ENCODE measurements around the gene METTL2A. TPM values are rescaled to one million over a fixed set of nuclear protein-coding genes. Genes with fewer than 3 reads are reported as not detected.
"Not testable (repeated sequence)": the region's sequence is repeated elsewhere in the genome, so short reads cannot be mapped to it uniquely, and the experiment has no call there.

METTL2A gene
- total and polyA plus RNA-seq, 10 of the 15 experiments (the other 5 are each of a cell fraction or from before 2014, with no cell fraction given), result 19.7 to 34.0 (median 25.3) TPM

GRCh38 chr17:62454111-62454510, 30.4 kb downstream of the METTL2A start:
- FAIRE-seq (peak; percentile 75), ATAC-seq (peak; percentile 67), DNase-seq (ENCODE audit: low read depth, low spot score) (peak; percentile 71)
- peak overlapping the region; percentile 89 for H3K27ac ChIP-seq (ENCODE audit: control insufficient read depth, insufficient read depth)
- H3K79me2 ChIP-seq (ENCODE audit: control insufficient read depth, insufficient read depth, low read length); intact Hi-C loops (cut with micrococcal nuclease; ENCODE audit: unreplicated experiment); H3K27me3 ChIP-seq (replicated peaks in 1 of 2; ENCODE audit: control insufficient read depth in 2 of 2, insufficient read depth in 2 of 2, low read length in 1 of 2); POLR2A ChIA-PET; H3K9me3 ChIP-seq (replicated peaks; ENCODE audit: control insufficient read depth, insufficient read depth, low read length); H3K36me3 ChIP-seq (ENCODE audit: control insufficient read depth in 2 of 2, insufficient read depth in 2 of 2, low read length in 1 of 2); H4K20me1 ChIP-seq (ENCODE audit: control insufficient read depth, insufficient read depth); in situ Hi-C loops (cut with MboI); BruUV-seq (replicated peaks); H2AFZ ChIP-seq (ENCODE audit: control insufficient read depth, low read depth, low read length): not testable (repeated sequence)
- H3K4me1 ChIP-seq (ENCODE audit: control insufficient read depth, insufficient read depth, low read length), result peaks cover 44% of the 10 kb centered on the region
- SMC1A ChIA-PET (ENCODE audit: uncharacterized antibody, unreplicated experiment), result interaction anchor here (1.2 to 1.3 kb wide), 2 partner anchors 32 to 53 kb away, joined by 3 read pairs; no protein-coding TSS in a partner anchor
- WGBS (ENCODE audit: insufficient coverage, insufficient replicate concordance, low lambda C conversion rate, missing lambda C conversion rate), result 0% methylated on average over 3 of the region's 3 CpGs
- RAD21 ChIA-PET (ENCODE audit: unreplicated experiment), result interaction anchor here (0.6 to 1.3 kb wide), 2 partner anchors 28 to 32 kb away, joined by 3 to 4 read pairs; no protein-coding TSS in a partner anchor
- TF ChIP-seq SKIL (IDR thresholded peaks at IDR 0.05; ENCODE audit: low read depth, poor library complexity, severe bottlenecking) (peak; percentile 17), MEF2A (IDR thresholded peaks at IDR 0.05; ENCODE audit: insufficient read depth, low read depth, low read length) (peak; percentile 69; the same call in 1 of the 2 replicates), TCF12 (IDR thresholded peaks at IDR 0.05; ENCODE audit: low read depth, low read length) (0 out of 2 replicates have a peak, but pooled peaks have one; percentile 14), EED (IDR thresholded peaks at IDR 0.05; ENCODE audit: low read depth) (peak; percentile 61), RUNX3 (IDR thresholded peaks at IDR 0.05; ENCODE audit: low read length) (peak; percentile 74), NBN (IDR thresholded peaks at IDR 0.05) (0 out of 2 replicates have a peak, but pooled peaks have one; percentile 39), ATF2 (IDR thresholded peaks at IDR 0.05; ENCODE audit: low read length) (peak; percentile 14; the same call in 1 of the 2 replicates), NFIC (IDR thresholded peaks at IDR 0.05; ENCODE audit: low read depth, low read length) (peak; percentile 40; the same call in 1 of the 2 replicates), MEF2B (IDR thresholded peaks at IDR 0.05; ENCODE audit: partially characterized antibody, poor library complexity, severe bottlenecking) (peak; percentile 60), CREB1 (IDR thresholded peaks at IDR 0.05; ENCODE audit: low read depth) (peak; percentile 38; the same call in 1 of the 2 replicates), ZNF24 (IDR thresholded peaks at IDR 0.05) (0 out of 2 replicates have a peak, but pooled peaks have one; percentile 24), CREM (IDR thresholded peaks at IDR 0.05; ENCODE audit: low read depth) (0 out of 2 replicates have a peak, but pooled peaks have one; percentile 21), BHLHE40 (IDR thresholded peaks at IDR 0.05; ENCODE audit: borderline replicate concordance in 1 of 2, low read depth in 2 of 2, low read length in 1 of 2) (0 out of 4 replicates have a peak, but pooled peaks of 1 of the 2 experiments have one; percentile 3), IKZF2 (IDR thresholded peaks at IDR 0.05) (peak in 1 of 2 experiments; percentile 30; a peak in 1 of 4 replicates)
- peak overlapping the region; percentile 40 for H3K9ac ChIP-seq (ENCODE audit: control insufficient read depth, insufficient read depth, low read length)
- CTCF ChIA-PET, result interaction anchor here (0.6 to 1.7 kb wide), 2 partner anchors 32 to 590 kb away, joined by 4 to 5 read pairs; no protein-coding TSS in a partner anchor
- peak overlapping the region; percentile 83 for H3K4me2 ChIP-seq (ENCODE audit: control insufficient read depth, insufficient read depth)
- H3K4me3 ChIP-seq, result peak overlapping the region; percentile 60; the same call in 1 of the 2 replicates

Measured in GM12878 (cell line).